ELF-1 (cell line): Measurements from ENCODE around the gene IER3.
A peak's percentile ranks its signal among the peaks of the same experiment; 100 is the strongest.

Source experiments
- DNase-seq: peaks from one replicate; pipeline ENCODE4 v3.0.0-alpha.2; 2016; ENCODE audit warnings: low read depth, low spot score

IER3 gene, protein sequence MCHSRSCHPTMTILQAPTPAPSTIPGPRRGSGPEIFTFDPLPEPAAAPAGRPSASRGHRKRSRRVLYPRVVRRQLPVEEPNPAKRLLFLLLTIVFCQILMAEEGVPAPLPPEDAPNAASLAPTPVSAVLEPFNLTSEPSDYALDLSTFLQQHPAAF

DNA sequence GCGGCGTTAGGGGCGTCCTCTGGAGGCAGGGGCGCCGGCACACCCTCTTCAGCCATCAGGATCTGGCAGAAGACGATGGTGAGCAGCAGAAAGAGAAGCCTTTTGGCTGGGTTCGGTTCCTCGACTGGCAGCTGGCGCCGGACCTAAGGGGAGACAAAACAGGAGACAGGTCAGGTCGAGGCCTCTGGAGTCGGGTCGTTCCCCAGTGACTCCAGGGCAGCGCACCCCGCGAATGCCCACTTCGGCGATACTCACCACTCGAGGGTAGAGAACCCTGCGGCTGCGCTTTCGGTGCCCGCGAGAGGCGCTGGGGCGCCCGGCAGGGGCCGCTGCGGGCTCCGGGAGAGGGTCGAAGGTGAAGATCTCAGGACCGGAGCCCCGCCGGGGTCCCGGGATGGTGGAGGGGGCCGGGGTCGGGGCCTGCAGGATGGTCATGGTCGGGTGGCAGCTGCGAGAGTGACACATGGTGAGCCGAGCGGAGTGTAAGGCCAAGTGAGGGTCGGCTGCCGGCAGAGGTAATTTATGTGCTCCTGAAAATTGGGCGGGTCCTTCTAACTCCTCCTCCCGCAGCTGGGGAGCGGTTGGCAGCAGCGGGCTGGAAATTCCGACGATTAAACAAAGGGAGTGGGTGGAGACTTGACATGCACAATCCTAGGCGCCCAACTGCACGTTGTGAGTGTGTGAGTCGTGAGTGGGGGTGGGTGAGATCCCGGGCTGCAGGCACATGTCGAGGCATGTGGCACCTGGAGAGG lies at the start of gene IER3:
Gene IER3, minus strand, starts transcription at position 494 of the 752 bp plus-strand sequence. Its CDS starts 29 bp downstream, at position 465.
- DNase-seq, result peak; percentile 95

DNA sequence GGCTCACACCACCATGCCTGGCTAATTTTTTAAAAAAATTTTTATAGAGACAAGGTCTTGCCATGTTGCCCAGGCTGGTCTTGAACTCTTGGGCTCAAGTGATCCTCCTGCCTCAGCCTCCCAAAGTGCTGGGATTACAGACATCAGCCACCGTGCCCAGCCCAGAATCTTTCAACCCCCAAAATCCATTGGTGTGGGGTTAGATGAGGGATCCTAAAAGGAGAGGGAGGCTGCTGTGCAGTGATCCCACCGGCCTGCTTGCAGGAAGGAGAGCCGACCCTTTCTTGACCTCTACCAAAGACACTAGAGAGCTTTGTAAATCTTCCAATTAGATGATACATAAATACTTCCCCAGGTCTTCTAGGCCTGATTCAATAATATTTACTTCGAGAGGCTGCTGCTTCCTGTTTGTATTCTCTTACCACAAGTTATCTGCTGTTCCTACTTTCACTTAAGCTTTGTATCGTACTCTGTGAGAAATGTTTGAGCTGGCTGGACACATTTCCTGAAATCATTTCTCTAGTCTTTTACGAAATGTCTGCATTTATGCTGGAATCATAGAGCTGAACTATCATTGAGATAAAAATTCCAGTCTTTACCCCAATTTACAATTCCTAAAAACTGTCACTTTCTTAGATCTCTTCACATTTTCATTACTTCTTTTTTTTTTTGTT lies 49.3 kb upstream of the IER3 start:
- DNase-seq, result no peak

DNA sequence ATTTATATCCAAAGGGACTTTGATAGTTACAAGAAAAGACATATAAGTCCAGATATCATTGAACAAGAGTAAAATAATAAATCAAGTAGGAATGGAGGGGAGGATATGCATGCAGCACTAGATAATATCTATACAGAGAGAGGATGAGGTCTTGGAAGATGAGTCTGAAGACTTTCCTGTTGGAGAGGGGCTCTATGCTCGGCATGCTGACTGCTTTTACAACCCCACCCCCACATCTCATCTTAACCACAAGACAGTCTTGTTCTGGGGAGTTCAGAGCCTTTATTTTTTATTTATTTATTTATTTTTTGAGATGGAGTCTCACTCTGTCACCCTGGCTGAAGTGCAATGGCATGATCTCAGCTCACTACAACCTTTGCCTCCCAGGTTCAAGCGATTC lies 48.4 kb upstream of the IER3 start:
- no peak for DNase-seq

DNA sequence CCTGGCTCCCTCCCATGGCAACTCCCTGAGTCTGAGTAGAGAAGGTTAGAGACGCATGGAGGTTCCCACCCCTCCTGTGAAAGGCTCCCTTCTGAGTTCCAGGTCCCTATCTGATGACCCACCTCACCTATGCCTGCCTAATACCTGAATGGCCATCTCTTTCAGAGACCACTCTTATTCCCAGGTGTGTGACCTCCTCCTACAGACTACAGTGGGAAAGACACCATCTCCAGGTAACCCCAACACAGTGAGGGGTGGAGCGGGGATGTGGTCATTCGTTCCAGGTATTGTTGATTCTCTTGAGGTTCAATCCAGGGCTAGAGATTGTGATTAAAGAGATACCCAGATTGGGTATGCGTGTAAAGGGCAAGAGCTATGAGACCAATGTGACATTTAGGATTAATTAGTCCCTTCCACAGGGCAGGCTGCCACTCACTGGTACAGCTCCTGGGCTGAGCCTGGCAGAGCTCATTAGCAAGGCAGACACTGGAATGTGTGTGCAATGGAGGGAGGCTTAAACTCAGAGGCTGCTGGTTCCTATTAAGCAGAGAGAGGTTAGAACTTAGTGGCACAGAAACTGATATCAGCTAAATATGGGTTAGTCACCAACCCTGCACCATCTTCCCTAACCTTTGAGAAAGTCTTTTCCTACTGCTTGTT lies 46.5 kb upstream of the IER3 start:
- no peak for DNase-seq

DNA sequence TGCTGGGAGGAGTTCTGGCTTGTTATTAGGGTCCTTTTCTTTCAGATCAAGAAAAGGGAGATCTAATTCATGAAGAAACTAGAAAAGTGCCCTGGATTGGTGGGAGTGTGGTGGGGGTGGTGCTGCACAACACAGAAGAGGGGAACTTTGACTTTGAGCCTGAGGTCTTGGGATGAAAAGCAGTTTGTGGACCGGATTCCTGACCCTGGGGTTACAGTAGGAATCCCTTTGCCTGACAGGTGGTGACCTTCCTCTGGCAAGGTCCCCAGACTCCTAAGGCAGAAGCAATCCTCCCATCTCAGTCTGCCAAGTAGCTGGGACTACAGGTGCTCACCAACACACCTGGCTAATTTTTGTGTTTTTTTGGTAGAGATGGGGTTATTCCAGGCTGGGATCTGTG lies 45.3 kb upstream of the IER3 start:
- no peak for DNase-seq

DNA sequence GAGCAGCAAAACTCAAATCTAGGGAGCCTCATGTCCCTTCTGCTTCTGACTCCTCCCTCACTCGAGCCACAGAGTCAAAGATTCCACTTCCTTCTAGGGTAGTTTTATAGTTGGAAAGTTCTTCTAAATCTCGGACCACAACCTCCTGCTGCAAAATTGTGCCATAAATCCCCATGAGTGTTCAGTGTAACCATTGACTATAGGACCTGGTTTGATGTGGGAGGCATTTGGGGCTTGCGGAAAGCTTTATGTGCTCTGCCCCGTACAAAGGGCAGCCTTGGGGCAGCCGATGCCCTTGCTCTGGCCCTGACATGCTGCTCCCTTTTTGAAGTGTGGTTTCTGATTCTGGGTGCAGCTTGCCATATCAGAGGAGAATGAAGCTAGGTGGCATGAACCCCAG lies 43.6 kb upstream of the IER3 start:
- DNase-seq, result no peak

DNA sequence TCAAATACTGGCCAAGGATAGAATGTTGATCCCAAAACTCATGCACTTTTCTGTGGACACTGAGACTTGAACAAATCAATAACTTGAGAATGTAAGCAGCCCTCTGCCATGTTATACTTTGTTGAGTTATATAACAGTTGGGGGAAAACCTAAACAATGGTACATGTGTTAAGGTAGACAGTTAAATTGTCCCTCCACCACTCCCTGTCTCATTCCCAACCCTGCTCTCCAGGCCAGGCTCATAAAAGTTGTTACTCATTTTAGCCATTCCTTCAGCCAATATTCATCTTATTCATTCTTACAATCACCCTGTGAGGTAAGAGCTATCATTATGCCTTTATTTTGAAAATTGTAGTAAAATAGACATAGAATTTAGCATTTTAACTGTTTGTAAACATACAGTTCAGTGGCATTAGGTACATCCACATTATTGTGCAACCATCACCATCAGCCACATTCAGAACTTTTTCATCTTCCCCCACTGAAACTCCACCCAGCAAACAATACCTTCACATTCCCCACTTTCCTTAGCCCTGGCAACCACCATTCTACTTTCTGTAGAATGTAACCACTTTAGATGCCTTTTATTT lies 38.2 kb upstream of the IER3 start:
- DNase-seq, result no peak

DNA sequence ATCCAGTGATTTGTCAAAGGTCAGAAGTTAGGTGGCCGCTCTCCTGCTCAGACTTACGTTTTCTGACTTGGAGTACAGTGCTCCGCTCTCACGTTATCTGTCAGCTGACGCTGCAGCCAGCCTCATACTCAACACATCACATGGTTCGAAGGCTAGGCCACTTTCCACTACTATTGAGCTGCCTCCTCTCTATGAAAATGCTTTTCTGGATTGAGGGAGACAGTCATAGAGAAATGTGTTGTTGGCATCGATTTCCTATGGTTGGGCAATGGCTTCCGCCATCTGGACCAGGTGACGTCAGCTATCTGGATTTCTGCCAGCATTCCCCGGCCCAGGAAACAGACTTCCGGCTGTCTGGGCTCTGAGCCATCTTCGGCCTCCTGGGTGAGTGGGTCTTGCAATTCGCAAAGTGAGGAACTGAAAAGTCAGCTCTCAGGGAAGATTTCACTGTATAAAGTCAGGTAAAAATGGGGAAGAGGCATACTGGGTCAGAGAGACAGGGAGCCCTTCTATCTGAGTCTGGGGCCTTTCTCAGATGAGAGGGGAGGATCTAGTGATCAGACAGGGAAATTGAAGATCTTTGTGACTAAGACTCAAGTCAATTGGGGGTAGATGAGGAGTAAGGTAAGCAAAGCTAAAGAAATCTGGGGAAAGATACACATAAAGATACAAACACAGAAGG lies 37.5 kb upstream of the IER3 start:
- peak; percentile 45 for DNase-seq

DNA sequence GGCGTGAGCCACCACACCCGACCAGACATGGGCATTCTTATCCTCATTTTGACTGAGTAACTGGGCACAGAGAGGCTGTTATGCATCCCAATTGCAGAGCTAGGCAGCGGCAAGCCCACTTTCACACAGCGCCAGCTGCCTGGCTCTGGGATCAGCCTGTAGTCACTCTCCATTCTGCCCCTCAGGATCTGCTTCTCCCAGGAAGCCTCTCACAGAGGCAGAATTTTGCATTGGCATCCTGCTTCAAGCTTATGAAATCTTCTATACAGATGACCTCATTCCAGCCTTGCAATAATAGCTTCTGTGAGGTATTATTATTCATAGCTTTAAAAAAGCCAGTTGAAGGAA lies 37.0 kb upstream of the IER3 start:
- DNase-seq, result no peak

DNA sequence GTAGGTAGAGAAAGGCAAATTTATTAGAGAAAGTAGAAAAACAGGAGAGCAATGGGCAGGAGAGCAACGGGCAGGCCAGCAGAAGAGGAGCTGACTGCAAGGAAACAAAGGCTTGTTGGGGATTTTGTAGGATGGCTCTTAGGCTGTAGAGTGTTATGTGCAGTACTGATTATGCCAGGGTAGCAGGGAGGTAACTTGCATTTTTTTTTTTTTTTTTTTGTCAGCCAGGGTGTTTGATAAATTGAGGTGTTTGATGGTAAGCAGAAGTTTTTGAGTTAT lies 36.2 kb upstream of the IER3 start:
- DNase-seq, result no peak

DNA sequence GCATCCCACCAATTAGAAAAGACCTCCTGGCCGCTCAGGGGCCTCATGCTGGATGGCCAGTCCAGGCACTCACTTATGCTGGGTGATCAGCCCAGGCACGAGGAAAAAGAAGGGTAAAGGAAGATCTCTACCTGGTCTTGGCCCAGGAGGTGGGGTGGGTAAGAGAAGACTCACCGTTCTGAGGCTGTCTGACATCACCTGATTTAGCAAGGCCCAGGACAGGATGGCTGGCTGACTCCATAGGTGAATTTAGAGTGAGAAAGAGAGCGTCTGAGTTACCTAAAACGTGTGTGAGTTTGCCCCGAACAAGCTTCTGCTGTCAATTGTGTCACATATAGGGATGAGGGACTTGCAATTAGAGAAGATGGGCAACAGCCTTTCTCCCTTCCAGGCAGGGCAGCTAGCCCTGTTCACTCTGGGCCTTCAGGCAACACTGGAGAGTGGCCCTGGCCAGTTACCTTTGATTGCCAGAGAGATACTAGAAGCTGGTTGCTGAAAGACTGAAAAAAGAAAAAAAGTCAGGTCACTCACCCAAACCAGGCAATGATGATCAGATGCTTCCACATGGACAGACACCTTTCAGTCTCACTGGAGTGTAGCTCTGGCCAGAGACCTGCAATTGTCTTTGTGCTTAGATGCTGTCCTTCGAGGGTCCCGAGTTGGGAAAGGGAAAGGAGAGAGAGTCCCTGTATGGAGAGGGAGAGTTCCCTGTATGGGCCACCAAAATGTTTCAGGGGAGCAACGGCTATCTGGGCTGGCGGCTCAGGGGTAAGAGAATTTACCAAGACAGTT lies 35.7 kb upstream of the IER3 start:
- no peak for DNase-seq

DNA sequence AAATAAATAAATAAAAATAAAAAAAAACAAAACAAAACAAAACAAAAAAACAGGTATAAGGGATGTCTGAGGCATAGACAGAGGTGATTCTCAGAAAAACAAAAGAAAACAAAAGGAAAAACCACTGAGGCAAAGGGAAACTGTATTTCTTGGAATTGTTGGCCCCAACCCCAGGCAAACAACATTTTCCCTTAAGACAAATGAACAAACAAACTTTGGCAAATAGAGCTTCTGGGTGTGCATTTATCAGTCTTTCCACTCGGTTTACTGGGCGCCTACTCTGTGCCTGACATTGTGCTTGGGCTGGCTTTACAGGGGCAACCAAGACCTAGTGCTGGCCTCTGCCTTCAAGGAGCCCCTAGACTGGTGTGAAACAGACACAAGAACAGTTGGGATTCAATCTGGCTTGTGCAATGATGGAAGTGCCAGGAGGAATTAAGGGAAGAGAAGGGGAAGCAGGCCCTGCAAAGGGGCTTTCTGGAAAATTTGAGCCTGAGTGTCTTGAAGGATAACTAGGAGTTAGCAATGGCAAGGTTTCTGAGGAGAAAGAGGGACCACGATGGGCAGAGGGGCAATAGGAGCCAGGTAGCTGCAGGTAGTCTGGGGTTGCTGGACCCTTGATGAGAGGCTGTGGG lies 33.8 kb upstream of the IER3 start:
- DNase-seq, result no peak

DNA sequence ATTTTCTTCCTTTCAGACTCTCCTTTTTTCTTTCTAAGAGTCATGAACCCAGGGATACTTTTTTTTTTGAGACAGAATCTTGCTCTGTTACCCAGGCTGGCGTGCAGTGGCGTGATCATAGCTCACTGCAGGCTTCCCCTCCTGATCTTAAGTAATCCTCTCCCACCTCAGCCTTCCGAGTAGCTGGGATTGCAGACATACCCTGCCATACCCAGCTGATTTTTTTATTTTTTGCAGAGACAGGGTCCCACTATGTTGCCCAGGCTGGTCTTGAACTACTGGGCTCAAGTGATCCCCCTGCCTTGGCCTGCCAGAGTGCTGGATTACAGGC lies 32.8 kb upstream of the IER3 start:
- DNase-seq, result no peak

DNA sequence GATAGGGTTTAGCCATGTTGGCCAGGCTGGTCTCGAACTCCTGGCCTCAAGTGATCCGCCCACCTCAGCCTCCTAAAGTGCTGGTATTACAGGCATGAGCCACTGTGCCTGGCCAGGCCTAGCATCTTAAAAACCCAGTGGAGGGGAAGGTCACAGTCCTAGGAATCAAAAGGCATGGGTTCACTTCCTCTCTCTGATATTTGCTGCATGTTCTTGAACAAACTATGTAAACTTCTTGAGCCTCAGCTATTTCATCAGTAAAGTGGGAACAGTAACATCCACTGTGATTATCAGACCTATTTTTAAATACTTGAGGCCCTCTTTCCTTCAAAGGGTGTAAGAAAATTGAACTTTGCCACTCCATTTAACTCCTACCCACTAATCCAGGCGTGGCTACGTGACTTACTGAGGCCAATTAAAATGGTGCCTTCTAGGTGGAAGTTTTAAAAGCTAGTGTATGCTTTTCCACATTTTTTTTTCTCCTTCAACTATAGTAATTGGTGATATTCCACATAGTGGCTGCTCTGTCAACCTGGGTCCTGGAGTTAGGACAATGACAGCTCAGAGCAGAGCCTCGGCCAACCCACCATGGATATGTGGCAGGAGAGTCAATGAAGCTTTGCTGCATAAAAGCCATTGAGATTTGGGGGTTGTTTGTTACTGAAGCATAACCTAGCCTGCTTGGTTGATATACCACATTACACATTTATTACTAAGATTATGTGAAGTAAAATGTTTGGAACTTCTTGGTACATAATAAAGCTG lies 32.2 kb upstream of the IER3 start:
- no peak for DNase-seq

DNA sequence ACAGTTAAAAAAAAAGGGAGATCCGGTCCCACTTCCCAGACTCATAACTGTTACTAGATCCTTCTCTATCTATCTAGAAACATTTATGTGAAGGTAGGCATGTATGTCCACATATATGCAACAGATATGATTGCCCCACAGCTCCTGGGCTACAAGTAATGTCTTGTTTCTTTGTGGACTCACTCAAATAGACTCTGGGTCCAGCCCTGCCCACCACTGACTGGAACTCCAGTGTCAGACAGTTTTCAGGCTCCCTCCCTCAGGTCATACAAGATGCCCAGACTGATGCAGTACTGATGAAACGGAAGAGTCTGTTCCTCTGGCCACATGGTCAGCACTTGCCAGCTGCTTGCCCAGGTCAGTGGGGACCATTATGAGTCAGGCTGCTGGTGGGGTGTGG lies 30.8 kb upstream of the IER3 start:
- DNase-seq, result no peak

DNA sequence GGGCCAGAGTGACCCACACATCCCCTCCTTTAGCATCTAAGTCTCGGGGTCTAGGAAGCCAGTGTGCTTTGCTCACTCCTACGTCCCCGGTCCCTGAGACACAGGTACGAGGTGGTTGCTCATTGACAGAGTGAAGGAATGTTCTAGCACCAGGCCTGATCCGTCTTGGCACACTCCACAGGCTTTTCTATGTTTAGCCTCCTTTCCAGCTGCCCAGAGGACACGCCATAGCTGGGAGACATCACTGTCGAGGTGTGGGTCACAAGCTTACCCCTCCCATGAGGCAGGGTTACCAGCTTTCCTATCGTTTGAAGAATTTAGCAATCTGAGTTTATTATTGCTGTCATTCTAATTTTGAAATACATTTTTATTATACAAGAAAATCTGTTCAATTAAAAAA lies 30.4 kb upstream of the IER3 start:
- DNase-seq, result no peak

DNA sequence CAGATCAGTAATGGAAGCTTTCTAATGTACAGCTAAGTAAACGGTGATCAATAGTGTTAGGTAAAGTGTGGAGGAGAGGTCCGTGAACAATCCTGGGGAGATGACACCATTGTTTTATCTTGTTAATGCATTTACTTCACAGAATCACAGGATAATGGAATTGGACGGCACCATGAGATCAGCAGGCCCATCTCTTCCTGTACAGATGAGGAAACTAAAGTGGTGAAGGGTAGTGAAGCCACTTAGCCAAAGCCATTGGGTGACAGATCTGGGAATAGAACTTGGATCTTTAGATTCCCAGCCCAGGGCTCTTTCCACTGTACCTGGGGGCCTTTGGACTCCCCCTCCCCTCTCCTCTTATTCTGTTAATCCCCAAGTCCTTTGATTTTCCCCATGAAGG lies 26.2 kb upstream of the IER3 start:
- DNase-seq, result no peak

DNA sequence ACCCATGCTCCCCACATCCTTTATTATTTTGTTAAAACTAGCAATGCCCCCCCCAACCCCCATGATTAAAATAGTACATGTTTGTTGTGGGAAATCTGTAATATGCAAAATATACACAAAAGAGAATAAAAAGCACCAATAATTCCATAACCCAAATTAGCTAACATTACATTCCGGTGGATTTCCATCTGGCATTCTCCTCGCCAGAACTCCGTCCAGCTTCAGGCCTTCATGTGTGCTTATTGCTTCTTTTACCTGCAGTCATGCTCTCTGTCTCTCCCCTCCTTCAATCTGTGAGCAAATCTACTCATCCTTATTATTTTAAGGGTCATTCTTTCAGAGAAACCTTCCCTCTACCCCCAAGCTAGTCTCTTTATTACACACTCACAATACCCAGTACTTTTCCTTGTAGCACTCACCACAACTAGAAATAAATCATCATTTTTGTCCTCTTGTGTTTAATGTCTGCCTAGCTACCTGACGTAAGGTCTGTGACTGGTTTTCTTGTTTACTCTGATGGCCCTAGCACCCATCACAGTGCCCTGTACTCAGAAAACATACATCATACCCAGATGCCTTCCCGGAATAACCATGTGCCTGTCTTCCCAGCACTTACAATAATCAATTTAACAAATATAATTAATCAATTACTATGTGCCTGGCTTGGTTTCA lies 25.6 kb upstream of the IER3 start:
- no peak for DNase-seq

DNA sequence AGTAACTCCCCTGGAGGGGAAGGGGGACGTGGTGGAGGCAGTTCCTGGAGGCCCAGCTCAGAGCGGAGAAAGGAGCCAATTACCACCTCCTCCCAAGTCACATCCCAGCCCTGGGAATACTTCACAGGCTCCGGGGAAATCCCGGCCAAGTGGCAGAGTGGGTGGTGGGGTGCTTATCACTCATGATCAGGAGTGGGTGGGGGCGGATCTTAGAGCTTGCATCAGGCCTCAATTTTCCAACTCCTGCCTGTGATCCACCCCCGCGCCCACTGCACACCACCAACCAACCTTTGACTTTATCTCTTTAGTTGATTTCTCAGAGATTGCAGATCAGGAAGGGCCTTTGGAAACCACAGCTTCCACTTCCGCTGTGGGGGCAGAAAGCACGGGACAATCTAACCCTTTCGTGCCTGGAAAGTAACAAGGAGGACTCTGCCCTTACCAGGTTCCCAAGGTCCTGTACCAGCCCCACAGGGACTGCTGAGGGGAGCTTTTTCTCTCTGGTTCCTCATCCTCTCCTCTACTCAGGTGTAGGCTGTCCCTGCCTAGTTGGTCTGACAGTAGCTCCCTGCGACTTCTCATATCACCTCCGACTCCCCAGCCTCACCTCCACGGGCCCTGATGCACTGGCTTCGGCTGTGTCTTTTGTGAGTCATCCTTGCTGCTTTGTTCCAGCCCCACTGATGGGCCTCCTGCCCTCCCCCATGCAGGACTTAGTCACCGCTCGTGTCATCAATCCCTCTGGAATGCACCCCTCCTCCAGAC lies 24.9 kb upstream of the IER3 start:
- DNase-seq, result peak; percentile 81
